ENCODE data around the gene CYP4X1. TPM values are rescaled to one million over a fixed set of nuclear protein-coding genes. Genes with fewer than 3 reads are reported as not detected.
"Not testable (repeated sequence)": the region's sequence is repeated elsewhere in the genome, so short reads cannot be mapped to it uniquely, and the experiment has no call there.

CYP4X1 gene
- total RNA-seq, 6 donors from 2014 or later = 8.9 to 61.3 (median 21.4) TPM

- 57 to 71% methylated on average over 3 of the region's 3 CpGs for WGBS, 2 donors
These were observed 6.8 kb downstream of the CYP4X1 start for GRCh38 chr1:47030170-47030805.

DNA sequence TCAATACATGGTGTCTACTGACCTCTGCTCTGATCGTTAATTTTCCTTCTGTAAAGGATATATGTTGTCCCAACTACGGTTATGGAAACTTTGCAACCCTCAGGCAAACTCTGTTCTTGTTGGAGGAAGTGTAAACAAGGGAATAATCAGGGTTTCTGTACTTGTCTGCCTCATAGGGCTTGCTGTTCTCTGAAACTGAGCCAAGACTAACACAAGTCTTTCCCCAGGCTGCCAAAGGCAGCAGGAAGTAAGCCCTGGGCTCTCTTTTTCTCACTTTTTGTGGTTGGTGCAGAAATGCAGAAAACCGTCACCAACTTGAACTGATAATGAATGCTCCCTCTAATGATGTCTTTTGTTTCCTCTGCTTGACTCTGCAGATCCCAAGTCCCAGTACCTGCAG, 7.6 kb downstream of the CYP4X1 start:
- Histone ChIP-seq H3K4me1 (peaks cover 0 to 14% (median 8%) of the 10 kb centered on the region in 4 donors), H3K36me3 (no peaks in the 10 kb centered on the region), H3K4me3 (no peak overlapping the region), H3K27me3 (no peaks in the 10 kb centered on the region), H3K27ac (peak overlapping the region in 3 of 4 donors; percentile 19 to 57 (median 55)), H3K9me3 (no peaks in the 10 kb centered on the region)
- WGBS, 2 donors = 37% methylated on average over 3 of the region's 3 CpGs
- no peak for TF ChIP-seq POLR2AphosphoS5 (IDR thresholded peaks at IDR 0.05)
- DNase-seq (peak in 1 of 2 donors; percentile 27), ATAC-seq (ENCODE audit: low FRiP score in 2 of 2) (peak; percentile 23 to 80)

More at GRCh38 chr1:47030170-47030805, 6.8 kb downstream of the CYP4X1 start:
- no peaks in the 10 kb centered on the region for H3K36me3 ChIP-seq
- no peaks in the 10 kb centered on the region for H3K27me3 ChIP-seq
- no peak overlapping the region for H3K4me3 ChIP-seq
- H3K4me1 ChIP-seq = peaks cover 0 to 14% (median 8%) of the 10 kb centered on the region in 4 donors
- DNase-seq (no peak), ATAC-seq (ENCODE audit: low FRiP score in 2 of 2) (peak in 1 of 2 donors; percentile 59)
- no peak for TF ChIP-seq POLR2AphosphoS5 (IDR thresholded peaks at IDR 0.05)
- TF ChIP-seq EP300 (IDR thresholded peaks at IDR 0.05) = no peak
- no peak for TF ChIP-seq POLR2A (IDR thresholded peaks at IDR 0.05)
- TF ChIP-seq, protein P1, sequence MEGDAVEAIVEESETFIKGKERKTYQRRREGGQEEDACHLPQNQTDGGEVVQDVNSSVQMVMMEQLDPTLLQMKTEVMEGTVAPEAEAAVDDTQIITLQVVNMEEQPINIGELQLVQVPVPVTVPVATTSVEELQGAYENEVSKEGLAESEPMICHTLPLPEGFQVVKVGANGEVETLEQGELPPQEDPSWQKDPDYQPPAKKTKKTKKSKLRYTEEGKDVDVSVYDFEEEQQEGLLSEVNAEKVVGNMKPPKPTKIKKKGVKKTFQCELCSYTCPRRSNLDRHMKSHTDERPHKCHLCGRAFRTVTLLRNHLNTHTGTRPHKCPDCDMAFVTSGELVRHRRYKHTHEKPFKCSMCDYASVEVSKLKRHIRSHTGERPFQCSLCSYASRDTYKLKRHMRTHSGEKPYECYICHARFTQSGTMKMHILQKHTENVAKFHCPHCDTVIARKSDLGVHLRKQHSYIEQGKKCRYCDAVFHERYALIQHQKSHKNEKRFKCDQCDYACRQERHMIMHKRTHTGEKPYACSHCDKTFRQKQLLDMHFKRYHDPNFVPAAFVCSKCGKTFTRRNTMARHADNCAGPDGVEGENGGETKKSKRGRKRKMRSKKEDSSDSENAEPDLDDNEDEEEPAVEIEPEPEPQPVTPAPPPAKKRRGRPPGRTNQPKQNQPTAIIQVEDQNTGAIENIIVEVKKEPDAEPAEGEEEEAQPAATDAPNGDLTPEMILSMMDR (IDR thresholded peaks at IDR 0.05) = no peak
- H3K9me3 ChIP-seq = no peaks in the 10 kb centered on the region
- peak overlapping the region in 3 of 4 donors; percentile 19 to 57 (median 55) for H3K27ac ChIP-seq

- peaks cover 0 to 14% (median 8%) of the 10 kb centered on the region in 4 donors for H3K4me1 ChIP-seq
- peak overlapping the region in 2 of 4 donors; percentile 4 to 48 for H3K27ac ChIP-seq
- ATAC-seq (ENCODE audit: low FRiP score in 2 of 2) = no peak
These were observed 8.1 kb downstream of the CYP4X1 start for GRCh38 chr1:47031585-47031984.

DNA sequence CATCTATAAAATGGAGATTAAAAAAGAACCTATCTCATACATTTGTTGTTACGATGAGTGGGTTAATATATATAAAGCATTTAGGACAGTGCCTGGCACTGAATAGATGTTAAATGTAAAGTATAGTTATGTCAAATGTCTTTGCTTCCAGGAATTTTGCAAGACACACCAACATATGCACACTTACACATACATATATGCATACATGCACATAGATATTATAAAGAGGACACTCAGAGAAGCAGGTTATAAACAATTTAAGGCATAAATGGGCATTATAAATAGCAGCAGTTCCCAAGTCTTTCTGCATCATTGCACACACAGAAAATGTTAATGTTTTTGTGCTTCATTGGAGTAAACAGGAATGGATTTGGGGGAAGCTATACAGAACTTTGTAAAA, 13.3 kb downstream of the CYP4X1 start:
- WGBS, 2 donors = 85 to 90% methylated on average over 1 of the region's 1 CpG
- Histone ChIP-seq H3K27ac (no peak overlapping the region), H3K9me3 (no peaks in the 10 kb centered on the region), H3K4me3 (no peak overlapping the region), H3K4me1 (no peaks in the 10 kb centered on the region), H3K27me3 (no peaks in the 10 kb centered on the region), H3K36me3 (no peaks in the 10 kb centered on the region)
- TF ChIP-seq EP300 (IDR thresholded peaks at IDR 0.05) (no peak), POLR2AphosphoS5 (IDR thresholded peaks at IDR 0.05) (no peak), POLR2A (IDR thresholded peaks at IDR 0.05) (no peak)
- TF ChIP-seq, protein P1 (IDR thresholded peaks at IDR 0.05) = no peak
- DNase-seq = no peak
- ATAC-seq (ENCODE audit: low FRiP score in 2 of 2) = no peak

More at GRCh38 chr1:47031585-47031984, 8.1 kb downstream of the CYP4X1 start:
- H3K36me3 ChIP-seq = no peaks in the 10 kb centered on the region
- DNase-seq = no peak
- no peaks in the 10 kb centered on the region for H3K27me3 ChIP-seq
- WGBS, 2 donors = 58 to 68% methylated on average over 3 of the region's 3 CpGs
- no peak overlapping the region for H3K4me3 ChIP-seq
- no peak for TF ChIP-seq POLR2A (IDR thresholded peaks at IDR 0.05)
- H3K9me3 ChIP-seq = no peaks in the 10 kb centered on the region

DNA sequence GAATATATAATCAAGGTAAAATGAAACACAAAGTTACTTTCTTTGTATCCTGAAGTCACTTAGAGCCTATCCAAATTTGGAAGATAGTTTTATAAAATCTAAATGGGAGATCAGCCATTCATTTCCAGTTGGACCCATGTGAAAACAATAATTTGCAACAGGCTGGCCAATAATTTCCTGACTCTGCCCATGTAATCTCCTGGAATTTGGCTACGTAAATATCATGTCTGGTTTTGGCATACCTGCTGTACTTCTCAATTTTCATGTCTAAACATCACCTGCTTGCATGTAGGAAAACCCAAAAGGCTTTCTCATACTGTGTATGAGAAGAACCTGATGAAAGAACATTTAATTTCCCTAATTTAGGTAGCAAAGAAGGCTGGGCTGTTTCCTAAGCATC, 35.9 kb downstream of the CYP4X1 start:
- no peak overlapping the region for H3K4me3 ChIP-seq
- ATAC-seq (ENCODE audit: low FRiP score in 2 of 2) = no peak
- no peaks in the 10 kb centered on the region for H3K9me3 ChIP-seq
- H3K27ac ChIP-seq = no peak overlapping the region
- TF ChIP-seq, protein P1 (IDR thresholded peaks at IDR 0.05) = no peak
- TF ChIP-seq POLR2A (IDR thresholded peaks at IDR 0.05) = no peak
- no peak for DNase-seq
- H3K4me1 ChIP-seq = no peaks in the 10 kb centered on the region
- WGBS, 2 donors = 70 to 77% methylated on average over 1 of the region's 1 CpG
- H3K36me3 ChIP-seq = no peaks in the 10 kb centered on the region
- H3K27me3 ChIP-seq = no peaks in the 10 kb centered on the region

DNA sequence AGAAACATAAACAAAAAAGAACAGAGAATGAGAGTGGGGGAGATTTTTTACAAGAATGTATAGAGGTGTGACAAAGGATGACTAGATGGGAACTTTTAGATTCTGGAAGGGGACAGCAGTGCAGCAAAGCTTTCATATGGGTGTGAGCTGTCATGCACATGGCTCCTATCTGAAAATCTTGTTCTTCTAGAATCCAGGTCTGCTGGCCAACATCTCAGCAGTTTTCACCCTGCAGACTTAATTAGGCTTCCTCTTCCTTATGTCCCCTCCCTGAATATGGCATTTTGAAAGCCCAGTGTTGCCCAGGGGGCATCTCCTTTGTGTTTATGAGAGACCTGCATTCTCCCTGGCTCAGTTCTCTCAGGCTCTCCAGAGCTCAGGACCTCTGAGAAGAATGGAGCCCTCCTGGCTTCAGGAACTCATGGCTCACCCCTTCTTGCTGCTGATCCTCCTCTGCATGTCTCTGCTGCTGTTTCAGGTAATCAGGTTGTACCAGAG, 43.7 kb downstream of the CYP4X1 start, which contains the start of gene CYP4Z1:
Gene CYP4Z1 (plus strand): TSS at position 135 of the 498 bp plus-strand sequence. CDS start 260 bp downstream, at position 395.
- no peaks in the 10 kb centered on the region for H3K27me3 ChIP-seq
- H3K27ac ChIP-seq = no peak within 1 kb of the TSS
- DNase-seq = no peak
- H3K36me3 ChIP-seq = no peaks in the 10 kb centered on the region
- no peaks in the 10 kb centered on the region for H3K9me3 ChIP-seq
- no peak for ATAC-seq (ENCODE audit: low FRiP score in 2 of 2)
- TF ChIP-seq POLR2AphosphoS5 (IDR thresholded peaks at IDR 0.05) = no peak
- TF ChIP-seq, protein P1 (IDR thresholded peaks at IDR 0.05) = no peak
- no peak for TF ChIP-seq EP300 (IDR thresholded peaks at IDR 0.05)
- no peak for TF ChIP-seq POLR2A (IDR thresholded peaks at IDR 0.05)
- H3K4me1 ChIP-seq = no peaks in the 10 kb centered on the region
- no peak within 1 kb of the TSS for H3K4me3 ChIP-seq

DNA sequence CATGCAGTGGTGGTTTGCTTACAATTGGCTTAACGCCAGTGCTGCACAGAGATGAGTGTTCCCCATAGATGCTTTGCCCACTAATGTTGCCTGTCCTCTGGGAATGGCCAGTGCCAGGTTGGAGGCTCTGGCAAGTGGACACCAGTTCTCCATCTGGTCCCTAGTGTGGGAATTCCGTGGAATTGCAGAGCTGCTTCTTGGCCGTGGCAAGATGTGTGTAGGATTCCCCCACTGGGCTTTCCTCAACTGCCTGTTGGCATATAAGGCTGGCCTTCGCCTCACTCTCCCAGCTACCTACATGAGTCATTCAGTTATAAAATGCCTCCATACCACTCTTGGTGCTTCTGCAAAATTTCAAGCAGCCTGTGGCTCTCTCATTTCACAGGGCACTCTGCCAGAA, 45.6 kb downstream of the CYP4X1 start:
- not testable (repeated sequence) for H3K9me3 ChIP-seq, H3K36me3 ChIP-seq, H3K4me3 ChIP-seq, H3K27ac ChIP-seq, H3K27me3 ChIP-seq, H3K4me1 ChIP-seq
- DNase-seq = peak in 1 of 2 donors; percentile 21
- WGBS, 2 donors = 68 to 93% methylated on average over 3 to 4 of the region's 4 CpGs
- ATAC-seq (ENCODE audit: low FRiP score in 2 of 2) = peak in 1 of 2 donors; percentile 22

- H3K27ac ChIP-seq; H3K9me3 ChIP-seq; H3K36me3 ChIP-seq; H3K4me3 ChIP-seq; DNase-seq; H3K4me1 ChIP-seq; ATAC-seq (ENCODE audit: low FRiP score in 2 of 2); H3K27me3 ChIP-seq: not testable (repeated sequence)
These were observed 46.0 kb downstream of the CYP4X1 start for GRCh38 chr1:47069509-47069908.
